ENCODE results near the gene EVPLL.
A peak's percentile ranks its signal among the peaks of the same experiment; 100 is the strongest.
"Not testable (repeated sequence)": the region's sequence is repeated elsewhere in the genome, so short reads cannot be mapped to it uniquely, and the experiment has no call there.

EVPLL gene

DNA sequence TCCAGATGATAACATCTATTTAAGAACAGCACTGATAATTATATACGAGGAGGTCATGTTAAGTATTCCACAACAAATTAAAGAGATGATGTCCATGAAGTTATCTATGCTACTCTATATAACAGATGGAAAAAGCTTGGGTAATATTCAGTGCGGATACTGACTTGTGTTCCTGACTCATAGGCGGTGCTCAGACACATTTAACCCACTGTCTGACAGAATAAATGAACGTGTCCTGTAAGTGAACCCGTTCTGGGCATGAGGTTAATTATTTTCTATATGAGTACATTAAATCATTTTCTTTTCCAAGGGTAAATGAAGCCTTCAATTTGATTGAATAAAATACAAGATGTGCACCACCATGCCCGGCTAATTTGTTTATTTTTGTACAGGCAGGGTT lies 31.7 kb downstream of the EVPLL start:
- not testable (repeated sequence) for H3K9me3 ChIP-seq (ENCODE audit: control insufficient read depth, low read length); H3K36me3 ChIP-seq (ENCODE audit: control insufficient read depth in 1 of 2, insufficient read depth in 2 of 2, low read depth in 1 of 2, low read length in 2 of 2); H3K4ac ChIP-seq (ENCODE audit: low read depth in 1 of 2, low read length in 2 of 2); H3K4me3 ChIP-seq (ENCODE audit: insufficient read depth in 1 of 2, low read depth in 1 of 2, low read length in 2 of 2); H3K27ac ChIP-seq (ENCODE audit: low read length, poor library complexity, severe bottlenecking); H3K14ac ChIP-seq (ENCODE audit: low read length in 2 of 2); H2BK15ac ChIP-seq (ENCODE audit: low read depth, poor library complexity, severe bottlenecking); H4K91ac ChIP-seq (ENCODE audit: low read length); H3K9ac ChIP-seq (ENCODE audit: low read length); H3K23ac ChIP-seq (ENCODE audit: low read length in 2 of 2); H2BK120ac ChIP-seq (ENCODE audit: low read depth, low read length); H2AFZ ChIP-seq (ENCODE audit: low read depth, low read length); H2BK5ac ChIP-seq (ENCODE audit: low read depth, low read length, poor library complexity, severe bottlenecking); H2AK5ac ChIP-seq (ENCODE audit: low read length, severe bottlenecking); H3K18ac ChIP-seq (ENCODE audit: low read depth in 1 of 2, low read length in 2 of 2); H2BK12ac ChIP-seq (ENCODE audit: low read length in 2 of 2); H3K4me1 ChIP-seq (ENCODE audit: control insufficient read depth, insufficient read depth, low read depth, low read length); H3K27me3 ChIP-seq (ENCODE audit: control insufficient read depth in 1 of 2, insufficient read depth in 1 of 2, low read length in 2 of 2); H4K8ac ChIP-seq (ENCODE audit: low read length); H3K79me1 ChIP-seq (replicated peaks; ENCODE audit: low read length, poor library complexity, severe bottlenecking); H3K4me2 ChIP-seq (ENCODE audit: low read length, poor library complexity, severe bottlenecking)
- peak; percentile 16 for DNase-seq
- 72% methylated on average over 1 of the region's 6 CpGs for WGBS

DNA sequence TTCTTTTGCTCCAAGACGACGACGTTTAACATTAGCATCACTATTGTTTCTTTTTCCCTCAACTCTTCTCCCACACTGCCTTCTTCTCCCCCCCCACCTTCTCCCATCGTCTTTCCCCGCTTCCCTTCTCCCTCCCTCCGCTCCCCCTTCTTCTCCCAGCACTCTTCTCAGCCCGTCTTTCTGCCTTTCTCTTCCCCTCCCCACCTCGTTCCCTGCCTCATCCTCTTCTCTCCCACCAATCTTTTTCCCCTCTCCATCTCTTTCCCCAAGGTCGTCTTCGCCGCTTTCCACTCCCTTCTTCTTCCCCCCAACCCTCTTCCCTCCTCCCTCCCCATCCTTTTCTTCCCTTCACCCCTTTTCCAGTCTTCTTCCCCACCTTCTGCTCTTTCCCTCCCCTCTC lies 33.2 kb downstream of the EVPLL start:
- H2BK5ac ChIP-seq (ENCODE audit: low read depth, low read length, poor library complexity, severe bottlenecking); H4K91ac ChIP-seq (ENCODE audit: low read length); H3K4me1 ChIP-seq (ENCODE audit: control insufficient read depth, insufficient read depth, low read depth, low read length); H2AK5ac ChIP-seq (ENCODE audit: low read length, severe bottlenecking); H3K27me3 ChIP-seq (ENCODE audit: control insufficient read depth in 1 of 2, insufficient read depth in 1 of 2, low read length in 2 of 2); H3K79me1 ChIP-seq (replicated peaks; ENCODE audit: low read length, poor library complexity, severe bottlenecking); H3K23ac ChIP-seq (ENCODE audit: low read length in 2 of 2); H2AFZ ChIP-seq (ENCODE audit: low read depth, low read length); H3K36me3 ChIP-seq (ENCODE audit: control insufficient read depth in 1 of 2, insufficient read depth in 2 of 2, low read depth in 1 of 2, low read length in 2 of 2); H3K9ac ChIP-seq (ENCODE audit: low read length); H3K27ac ChIP-seq (ENCODE audit: low read length, poor library complexity, severe bottlenecking); H3K9me3 ChIP-seq (ENCODE audit: control insufficient read depth, low read length): not testable (repeated sequence)
- peak overlapping the region in 1 of 2 experiments; percentile 37 for H3K4ac ChIP-seq (ENCODE audit: low read depth in 1 of 2, low read length in 2 of 2)
- H2BK12ac ChIP-seq (ENCODE audit: low read length in 2 of 2) = peak overlapping the region in 1 of 2 experiments; percentile 42
- DNase-seq = peak; percentile 35
- peak overlapping the region; percentile 33 to 60 for H3K4me3 ChIP-seq (ENCODE audit: insufficient read depth in 1 of 2, low read depth in 1 of 2, low read length in 2 of 2)
- under 1% methylated on average over 11 of the region's 11 CpGs for WGBS
- peak overlapping the region; percentile 8 for H2BK120ac ChIP-seq (ENCODE audit: low read depth, low read length)
- H2BK15ac ChIP-seq (ENCODE audit: low read depth, poor library complexity, severe bottlenecking) = peak overlapping the region; percentile 48
- peak overlapping the region; percentile 13 for H4K8ac ChIP-seq (ENCODE audit: low read length)
- H3K4me2 ChIP-seq (ENCODE audit: low read length, poor library complexity, severe bottlenecking) = peak overlapping the region; percentile 60
- peak overlapping the region in 1 of 2 experiments; percentile 78 for H3K18ac ChIP-seq (ENCODE audit: low read depth in 1 of 2, low read length in 2 of 2)
- peak overlapping the region in 1 of 2 experiments; percentile 55 for H3K14ac ChIP-seq (ENCODE audit: low read length in 2 of 2)

DNA sequence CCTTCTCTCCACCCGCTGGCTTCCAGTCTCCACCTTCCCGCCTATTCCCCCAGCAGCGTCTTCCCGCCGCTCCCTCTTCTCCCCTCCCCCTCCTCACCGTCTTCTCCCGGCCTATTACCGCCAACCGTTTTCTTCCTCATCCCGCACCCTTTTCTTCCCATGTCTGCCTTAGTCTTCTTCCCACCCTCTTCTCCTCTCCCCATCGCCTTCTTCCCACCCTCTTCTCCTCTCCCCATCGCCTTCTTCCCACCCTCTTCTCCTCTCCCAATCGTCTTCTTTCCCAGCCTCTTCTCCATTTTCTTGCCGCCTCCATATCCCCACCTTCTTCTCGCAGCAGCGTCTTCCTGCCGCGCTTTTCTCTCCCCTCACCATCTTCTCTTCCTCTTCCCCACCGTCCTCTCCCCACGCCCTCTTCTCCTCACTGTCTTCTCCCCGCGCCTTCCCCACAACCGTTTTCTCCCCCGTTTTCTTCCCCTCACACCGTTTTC lies 33.8 kb downstream of the EVPLL start:
- Histone ChIP-seq H4K8ac (ENCODE audit: low read length) (peak overlapping the region; percentile 8), H3K18ac (ENCODE audit: low read depth in 1 of 2, low read length in 2 of 2) (peak overlapping the region; percentile 16 to 62), H3K4me3 (ENCODE audit: insufficient read depth in 1 of 2, low read depth in 1 of 2, low read length in 2 of 2) (peak overlapping the region; percentile 43 to 76), H3K9ac (ENCODE audit: low read length) (peak overlapping the region; percentile 60), H2BK120ac (ENCODE audit: low read depth, low read length) (peak overlapping the region; percentile 54), H3K14ac (ENCODE audit: low read length in 2 of 2) (peak overlapping the region in 1 of 2 experiments; percentile 75), H3K27ac (ENCODE audit: low read length, poor library complexity, severe bottlenecking) (peak overlapping the region; percentile 78), H3K4me2 (ENCODE audit: low read length, poor library complexity, severe bottlenecking) (peak overlapping the region; percentile 24), H3K4ac (ENCODE audit: low read depth in 1 of 2, low read length in 2 of 2) (peak overlapping the region in 1 of 2 experiments; percentile 58), H4K91ac (ENCODE audit: low read length) (peak overlapping the region; percentile 6)
- not testable (repeated sequence) for H3K27me3 ChIP-seq (ENCODE audit: control insufficient read depth in 1 of 2, insufficient read depth in 1 of 2, low read length in 2 of 2); H2BK5ac ChIP-seq (ENCODE audit: low read depth, low read length, poor library complexity, severe bottlenecking); H3K9me3 ChIP-seq (ENCODE audit: control insufficient read depth, low read length); H3K4me1 ChIP-seq (ENCODE audit: control insufficient read depth, insufficient read depth, low read depth, low read length); H3K36me3 ChIP-seq (ENCODE audit: control insufficient read depth in 1 of 2, insufficient read depth in 2 of 2, low read depth in 1 of 2, low read length in 2 of 2); H3K79me1 ChIP-seq (replicated peaks; ENCODE audit: low read length, poor library complexity, severe bottlenecking); H2BK12ac ChIP-seq (ENCODE audit: low read length in 2 of 2); H3K23ac ChIP-seq (ENCODE audit: low read length in 2 of 2); H2AFZ ChIP-seq (ENCODE audit: low read depth, low read length); H2AK5ac ChIP-seq (ENCODE audit: low read length, severe bottlenecking); H2BK15ac ChIP-seq (ENCODE audit: low read depth, poor library complexity, severe bottlenecking)
- DNase-seq = peak; percentile 74
- under 1% methylated on average over 20 of the region's 25 CpGs for WGBS

DNA sequence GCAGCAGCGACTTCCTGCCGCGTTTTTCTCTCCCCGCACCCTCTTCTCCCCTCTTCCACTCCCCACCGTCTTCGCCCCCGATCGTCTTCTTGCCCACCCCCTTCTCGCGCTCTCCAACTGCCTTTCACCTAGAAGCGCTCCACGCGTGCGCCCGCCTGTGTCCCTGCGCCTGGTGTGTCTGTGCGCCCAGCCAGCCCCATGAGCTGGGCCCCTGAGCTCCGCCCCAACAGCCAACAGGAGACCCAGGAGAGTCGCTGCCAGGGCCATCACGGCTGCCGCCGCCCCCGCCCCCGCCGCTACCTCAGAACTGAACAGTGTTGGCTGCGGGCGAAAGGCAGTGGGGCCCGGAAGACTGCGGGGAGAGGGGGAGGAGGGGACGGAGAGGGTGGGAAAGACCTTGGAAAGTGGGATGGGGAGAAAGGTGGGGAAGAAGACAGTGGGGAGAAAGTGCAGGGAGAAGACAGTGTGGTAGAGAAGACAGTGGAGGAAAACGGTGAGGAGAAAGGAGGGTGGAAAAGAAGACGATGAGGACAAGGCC lies 34.5 kb downstream of the EVPLL start:
- not testable (repeated sequence) for H3K4ac ChIP-seq (ENCODE audit: low read depth in 1 of 2, low read length in 2 of 2)

More for the DNA sequence above, 34.5 kb downstream of the EVPLL start:
- not testable (repeated sequence) for DNase-seq; H3K27me3 ChIP-seq (ENCODE audit: control insufficient read depth in 1 of 2, insufficient read depth in 1 of 2, low read length in 2 of 2); H3K9me3 ChIP-seq (ENCODE audit: control insufficient read depth, low read length); H3K79me1 ChIP-seq (replicated peaks; ENCODE audit: low read length, poor library complexity, severe bottlenecking); H2AK5ac ChIP-seq (ENCODE audit: low read length, severe bottlenecking); H2BK15ac ChIP-seq (ENCODE audit: low read depth, poor library complexity, severe bottlenecking); H4K91ac ChIP-seq (ENCODE audit: low read length); H4K8ac ChIP-seq (ENCODE audit: low read length); H3K14ac ChIP-seq (ENCODE audit: low read length in 2 of 2); H2BK12ac ChIP-seq (ENCODE audit: low read length in 2 of 2); H3K23ac ChIP-seq (ENCODE audit: low read length in 2 of 2); H2AFZ ChIP-seq (ENCODE audit: low read depth, low read length); H2BK5ac ChIP-seq (ENCODE audit: low read depth, low read length, poor library complexity, severe bottlenecking); H3K18ac ChIP-seq (ENCODE audit: low read depth in 1 of 2, low read length in 2 of 2); H3K9ac ChIP-seq (ENCODE audit: low read length); H3K4me1 ChIP-seq (ENCODE audit: control insufficient read depth, insufficient read depth, low read depth, low read length); H3K36me3 ChIP-seq (ENCODE audit: control insufficient read depth in 1 of 2, insufficient read depth in 2 of 2, low read depth in 1 of 2, low read length in 2 of 2); H3K27ac ChIP-seq (ENCODE audit: low read length, poor library complexity, severe bottlenecking); H3K4me2 ChIP-seq (ENCODE audit: low read length, poor library complexity, severe bottlenecking); H2BK120ac ChIP-seq (ENCODE audit: low read depth, low read length)
- H3K4me3 ChIP-seq (ENCODE audit: insufficient read depth in 1 of 2, low read depth in 1 of 2, low read length in 2 of 2) = peak overlapping the region in 1 of 2 experiments; percentile 76
- no CpG with 5 or more reads among the region's 32 CpGs for WGBS

Measured in mesenchymal stem cell (in vitro differentiated cells and primary cell).